IMR-90 (cell line): ENCODE data around the gene FGR. TPM values are rescaled to one million over a fixed set of nuclear protein-coding genes. Genes with fewer than 3 reads are reported as not detected.

ENCODE experiments used
- ATAC-seq: fragments of 200-7000 bp; cut with Tn5 transposase; 2 replicates; pipeline ENCODE4 v1.9.1; 2020; ENCODE audit warnings: low read depth, mild to moderate bottlenecking, moderate library complexity
- BruUV-seq: library from RNA; stranded (reverse); fragments of 400-500 nt; replicated peaks from 2 replicates; lab custom pipeline; 2021; lab: Mats Ljungman, UMichigan
- CTCF ChIA-PET: fragments of 300-600 bp; formaldehyde crosslinking; extraction: SDS; loops from one replicate; lab custom pipeline; 2021; ENCODE audit warnings: antibody characterized with exemption; lab: Yijun Ruan, JAX
- POLR2A ChIA-PET: fragments of 300-600 bp; sonication (Branson Sonifier 250); formaldehyde crosslinking; loops from one replicate; lab custom pipeline; 2022; ENCODE audit warnings: antibody characterized with exemption; ENCODE audit not compliant: unreplicated experiment; lab: Charles Lee
- DNase-seq: peaks from one replicate; pipeline ENCODE4 v3.0.0; 2013
- H2AFZ ChIP-seq: replicated peaks from 2 replicates; pipeline ENCODE3; 2013; ENCODE audit warnings: low read length, mild to moderate bottlenecking; ENCODE audit not compliant: poor library complexity
- H2AK5ac ChIP-seq: 2 replicates; pipeline ENCODE4 v1.6.1; 2013; ENCODE audit warnings: low read depth, low read length, inconsistent platforms
- H2AK9ac ChIP-seq: replicated peaks from 2 replicates; pipeline ENCODE3; 2013; ENCODE audit warnings: mild to moderate bottlenecking, low read depth, low read length, moderate library complexity; ENCODE audit not compliant: poor library complexity
- H2BK120ac ChIP-seq: 2 replicates; pipeline ENCODE4 v1.6.1; 2013; ENCODE audit warnings: low read depth, low read length, inconsistent platforms
- H2BK15ac ChIP-seq: 3 replicates; pipeline ENCODE4 v1.6.1; 2013; ENCODE audit warnings: low read depth, low read length, inconsistent platforms
- H2BK20ac ChIP-seq: 2 replicates; pipeline ENCODE4 v1.6.1; 2013; ENCODE audit warnings: low read depth, mild to moderate bottlenecking, inconsistent platforms, low read length, moderate library complexity
- H2BK5ac ChIP-seq: 2 replicates; pipeline ENCODE4 v1.6.1; 2013; ENCODE audit warnings: mild to moderate bottlenecking, low read depth, low read length, inconsistent platforms; ENCODE audit not compliant: poor library complexity, severe bottlenecking
- H3K14ac ChIP-seq: replicated peaks from 2 replicates; pipeline ENCODE4 v1.6.1; 2013; ENCODE audit warnings: low read depth, low read length, inconsistent platforms
- H3K18ac ChIP-seq: 2 replicates; pipeline ENCODE4 v1.6.1; 2013; ENCODE audit warnings: low read depth, low read length, control low read depth
- H3K23ac ChIP-seq: 2 replicates; pipeline ENCODE4 v1.6.1; 2013; ENCODE audit warnings: low read depth, low read length, inconsistent platforms
- H3K27ac ChIP-seq: 2 replicates; pipeline ENCODE4 v1.5.1; 2013; ENCODE audit warnings: mild to moderate bottlenecking, control low read depth, low read length; ENCODE audit not compliant: insufficient read depth
- H3K27me3 ChIP-seq: 2 replicates; pipeline ENCODE4 v1.6.1; 2013; ENCODE audit warnings: low read length; ENCODE audit not compliant: control insufficient read depth, insufficient read depth
- H3K36me3 ChIP-seq: 2 replicates; pipeline ENCODE4 v1.6.1; 2013; ENCODE audit warnings: low read length, mixed read lengths; ENCODE audit not compliant: control insufficient read depth, insufficient read depth
- H3K4ac ChIP-seq: 2 replicates; pipeline ENCODE4 v1.6.1; 2013; ENCODE audit warnings: low read depth, low read length, inconsistent platforms
- H3K4me1 ChIP-seq: 2 replicates; pipeline ENCODE4 v1.6.1; 2013; ENCODE audit warnings: low read length, mixed read lengths; ENCODE audit not compliant: control insufficient read depth, insufficient read depth
- H3K4me2 ChIP-seq: 2 replicates; pipeline ENCODE4 v1.6.1; 2013; ENCODE audit warnings: low read depth, mild to moderate bottlenecking, control low read depth, low read length, moderate library complexity
- H3K4me3 ChIP-seq: 2 replicates; pipeline ENCODE4 v1.5.1; 2013; ENCODE audit warnings: low read depth, mild to moderate bottlenecking, control low read depth, low read length, moderate library complexity; ENCODE audit not compliant: insufficient read depth
- H3K56ac ChIP-seq: 2 replicates; pipeline ENCODE4 v1.6.1; 2013; ENCODE audit warnings: low read length, inconsistent platforms; ENCODE audit not compliant: insufficient read depth; ENCODE audit errors: extremely low read depth
- H3K79me1 ChIP-seq, 2 experiments: 2 replicates each; pipeline ENCODE4 v1.6.1; 2013; ENCODE audit warnings: low read length in 2 of 2, inconsistent platforms in 1 of 2, low read depth in 1 of 2
- H3K9ac ChIP-seq: 2 replicates; pipeline ENCODE4 v1.6.1; 2013; ENCODE audit warnings: low read depth, low read length, control low read depth
- H3K9me1 ChIP-seq: 2 replicates; pipeline ENCODE4 v1.6.1; 2013; ENCODE audit warnings: low read length, inconsistent platforms; ENCODE audit not compliant: insufficient read depth
- H3K9me3 ChIP-seq: 2 replicates; pipeline ENCODE4 v1.6.1; 2013; ENCODE audit warnings: low read length; ENCODE audit not compliant: control insufficient read depth, insufficient read depth
- H4K20me1 ChIP-seq: 2 replicates; pipeline ENCODE4 v1.6.1; 2013; ENCODE audit warnings: low read length, inconsistent platforms; ENCODE audit not compliant: insufficient read depth
- H4K5ac ChIP-seq: 2 replicates; pipeline ENCODE4 v1.6.1; 2013; ENCODE audit warnings: mild to moderate bottlenecking, low read depth, low read length, control low read depth
- H4K8ac ChIP-seq, 2 experiments: 2 replicates each; pipeline ENCODE4 v1.6.1; 2013; ENCODE audit warnings: low read depth in 2 of 2, low read length in 2 of 2, control low read depth in 1 of 2, inconsistent platforms in 1 of 2
- H4K91ac ChIP-seq: 2 replicates; pipeline ENCODE4 v1.6.1; 2013; ENCODE audit warnings: low read depth, low read length, inconsistent platforms; ENCODE audit not compliant: insufficient read depth
- BHLHE40 ChIP-seq: fragments of 150-350 bp; IDR thresholded peaks from 2 replicates; pipeline ENCODE4 v1.6.1; 2016; ENCODE audit warnings: mild to moderate bottlenecking, low read depth, low read length
- CEBPB ChIP-seq: IDR thresholded peaks from 2 replicates; pipeline ENCODE4 v1.6.1; 2012; ENCODE audit warnings: low read depth, low read length, improper control_type of control experiment
- CHD1 ChIP-seq: IDR thresholded peaks from 2 replicates; pipeline ENCODE4 v1.6.1; 2012; ENCODE audit warnings: low read depth, low read length, improper control_type of control experiment
- MAZ ChIP-seq: IDR thresholded peaks from 2 replicates; pipeline ENCODE4 v1.6.1; 2012; ENCODE audit warnings: low read depth, mild to moderate bottlenecking, low read length, improper control_type of control experiment, moderate library complexity, borderline replicate concordance
- whole genome bisulfite sequencing, 2 experiments: methylation state at CpG; one replicate each; pipeline versions ENCODE4 v1.1.5 to v1.1.7; 2013; ENCODE audit warnings: missing lambda C conversion rate in 2 of 2; ENCODE audit not compliant: insufficient read length in 1 of 2; ENCODE audit errors: extremely low coverage in 2 of 2; 5-methylcytosine and 5-hydroxymethylcytosine counted together
- dilution Hi-C: fragments of 300-500 bp; cut with HindIII; formaldehyde crosslinking; loops from one replicate; pipeline ENCODE4 v1.14.3; 2018; ENCODE audit warnings: low sequenced_read_pairs; ENCODE audit not compliant: unreplicated experiment
- in situ Hi-C: fragments of 300-500 bp; cut with MboI; formaldehyde crosslinking; loops from 3 replicates; pipeline ENCODE4 v1.14.3; 2019; ENCODE audit warnings: low sequenced_read_pairs, inconsistent platforms, mixed read lengths
- intact Hi-C: fragments of 100-400 bp; cut with micrococcal nuclease; formaldehyde crosslinking; loops from 2 replicates; pipeline ENCODE4 v1.10.0; 2022
- polyA plus RNA-seq, 3 experiments: library from polyadenylated mRNA; depleted of rRNA; stranded (reverse); fragments of >200 nt; gene quantifications; 2 replicates each; pipeline ENCODE4 v1.2.3, GENCODE V29; 2012; ENCODE audit warnings: low replicate concordance in 1 of 3
- total RNA-seq: library from RNA; depleted of rRNA; stranded (reverse); fragments of >200 nt; gene quantifications from 2 replicates; pipeline ENCODE4 v1.2.3, GENCODE V29; 2012

Gene FGR
- total and polyA plus RNA-seq, 2 of the 4 experiments (the other 2 are of a cell fraction), result not detected

- in situ Hi-C loops (loop anchor here (5.0 to 10.0 kb wide), 2 partner anchors 47 to 245 kb away; no protein-coding TSS in a partner anchor), intact Hi-C loops (loop anchor here (5.0 kb wide), 2 partner anchors 102 to 267 kb away; partner anchors contain the start of gene GPR3), dilution Hi-C loops (no loop called here)
- ATAC-seq (peak; percentile 88), DNase-seq (peak; percentile 65)
- Histone ChIP-seq H3K9me3 (no peaks in the 10 kb centered on the region), H3K27ac (no peak overlapping the region), H3K9ac (peak overlapping the region; percentile 31; the same call in 1 of the 2 replicates), H4K5ac (peak overlapping the region; percentile 81), H2BK15ac (no peak overlapping the region), H3K18ac (peak overlapping the region; percentile 9; the same call in 1 of the 2 replicates), H3K4me3 (peak overlapping the region; percentile 40), H3K4ac (peak overlapping the region; percentile 93), H2BK120ac (peak overlapping the region; percentile 49; the same call in 1 of the 2 replicates), H3K56ac (0 out of 2 replicates have a peak overlapping the region, but pooled peaks have one; percentile 19), H2AFZ (peak overlapping the region; percentile 83), H2AK5ac (peak overlapping the region; percentile 80), H2AK9ac (peak overlapping the region; percentile 22), H3K4me2 (peak overlapping the region; percentile 50), H3K9me1 (peaks cover 9% of the 10 kb centered on the region), H3K36me3 (no peaks in the 10 kb centered on the region), H3K79me1 (no peaks in the 10 kb centered on the region), H3K23ac (peak overlapping the region; percentile 83; the same call in 1 of the 2 replicates), H3K27me3 (no peaks in the 10 kb centered on the region), H4K20me1 (no peaks in the 10 kb centered on the region), H2BK20ac (no peak overlapping the region), H3K14ac (peak overlapping the region; percentile 83), H4K91ac (peak overlapping the region; percentile 44; the same call in 1 of the 2 replicates), H2BK5ac (no peak overlapping the region), H4K8ac (peak overlapping the region; percentile 74 to 90), H3K4me1 (peaks cover 15% of the 10 kb centered on the region)
- WGBS, 2 experiments, result 20% methylated on average over 5 of the region's 78 CpGs; no CpG with 5 or more reads in 1 of the 2 experiments
- no TSS peak for BruUV-seq
- TF ChIP-seq CEBPB (peak; percentile 71), MAZ (no peak), BHLHE40 (no peak), CHD1 (no peak)
- POLR2A ChIA-PET, result no interaction called here
- CTCF ChIA-PET, result interaction anchor here (3.2 kb wide), 1 partner anchor 10 kb away, joined by 11 read pairs; no protein-coding TSS in a partner anchor
Measured at GRCh38 chr1:27659497-27660299, 24.7 kb upstream of the FGR start.
